Fibroblast of skin of right quadriceps (primary cell): ENCODE measurements around the gene GFAP.

Source experiments
- DNase-seq: peaks from one replicate; pipeline ENCODE4 v3.0.0-alpha.2; 2013

Gene GFAP

GRCh38 chr17:44898768-44899073 is 16.6 kb downstream of the GFAP start:
- DNase-seq, result no peak

GRCh38 chr17:44894642-44895041 is 20.7 kb downstream of the GFAP start:
- no peak for DNase-seq

- no peak for DNase-seq
These were observed 23.1 kb downstream of the GFAP start for GRCh38 chr17:44892250-44892649.

GRCh38 chr17:44889003-44889402 is 26.3 kb downstream of the GFAP start:
- DNase-seq, result no peak

GRCh38 chr17:44887971-44888954 is 27.0 kb downstream of the GFAP start:
- no peak for DNase-seq

GRCh38 chr17:44887016-44887415 is 28.3 kb downstream of the GFAP start:
- DNase-seq, result no peak

- no peak for DNase-seq
These were observed 30.4 kb downstream of the GFAP start for GRCh38 chr17:44884941-44885340.

GRCh38 chr17:44881145-44881544 is 34.2 kb downstream of the GFAP start:
- DNase-seq, result no peak

GRCh38 chr17:44880062-44880461 is 35.2 kb downstream of the GFAP start:
- no peak for DNase-seq

GRCh38 chr17:44879376-44879775 is 35.9 kb downstream of the GFAP start:
- DNase-seq, result no peak

- peak; percentile 41 for DNase-seq
These were observed 36.6 kb downstream of the GFAP start for GRCh38 chr17:44878627-44879221.

- no peak for DNase-seq
These were observed 38.2 kb downstream of the GFAP start for GRCh38 chr17:44877121-44877520.

GRCh38 chr17:44875761-44876160 is 39.5 kb downstream of the GFAP start:
- no peak for DNase-seq

GRCh38 chr17:44872131-44872768 is 43.0 kb downstream of the GFAP start:
- no peak for DNase-seq

- DNase-seq, result no peak
These were observed 43.7 kb downstream of the GFAP start for GRCh38 chr17:44871556-44871955.

- peak; percentile 23 for DNase-seq
These were observed 47.5 kb downstream of the GFAP start for GRCh38 chr17:44867841-44868240.

- peak; percentile 88 for DNase-seq
These were observed 49.4 kb downstream of the GFAP start for GRCh38 chr17:44865931-44866330.

- peak; percentile 78 for DNase-seq
These were observed 50.1 kb downstream of the GFAP start for GRCh38 chr17:44865231-44865660.

GRCh38 chr17:44864831-44865230 is 50.5 kb downstream of the GFAP start:
- no peak for DNase-seq

- no peak for DNase-seq
These were observed 52.0 kb downstream of the GFAP start for GRCh38 chr17:44863061-44863918.

GRCh38 chr17:44862278-44862914 is 52.9 kb downstream of the GFAP start:
- no peak for DNase-seq

- no peak for DNase-seq
These were observed 55.6 kb downstream of the GFAP start for GRCh38 chr17:44859701-44860100.
